Colonic mucosa (tissue), 4 donors: ENCODE data around the gene PLCB1. TPM values are rescaled to one million over a fixed set of nuclear protein-coding genes. Genes with fewer than 3 reads are reported as not detected.

Source experiments
- DNase-seq: peaks from one replicate; pipeline ENCODE4 v3.0.0-alpha.2; 2020
- H3K27ac ChIP-seq: fragments of 200-600 bp; one replicate; pipeline ENCODE4 v1.8.0; 2021
- H3K27me3 ChIP-seq: fragments of 200-600 bp; one replicate; pipeline ENCODE4 v1.8.0; 2021
- H3K36me3 ChIP-seq: fragments of 200-600 bp; one replicate; pipeline ENCODE4 v1.8.0; 2021
- H3K4me1 ChIP-seq: fragments of 200-600 bp; one replicate; pipeline ENCODE4 v1.8.0; 2021; ENCODE audit warnings: mild to moderate bottlenecking
- H3K4me3 ChIP-seq: fragments of 200-600 bp; one replicate; pipeline ENCODE4 v1.8.0; 2021
- H3K9ac ChIP-seq, 2 donors: one replicate each; pipeline ENCODE4 v1.7.0; 2013; ENCODE audit warnings: control low read depth in 2 of 2, low read depth in 2 of 2, low read length in 2 of 2
- H3K9me3 ChIP-seq: fragments of 200-600 bp; one replicate; pipeline ENCODE4 v1.8.0; 2021
- intact Hi-C: fragments of 100-400 bp; cut with DNase I; formaldehyde crosslinking; loops from one replicate; pipeline ENCODE4 v1.14.1; 2022
- total RNA-seq, 2 donors: library from RNA; stranded (reverse); fragmentation: NEBNext Ultra II Directional in 1 of 2; extraction: Animal tissue kit (Norgen Biotek cat#: 25700) in 1 of 2; gene quantifications; one replicate each; pipeline ENCODE4 v1.2.1, GENCODE V29; 2021
- TF ChIP-seq, protein P1 (sequence below): fragments of 200-600 bp; IDR thresholded peaks from one replicate; pipeline ENCODE4 v1.8.0; 2022; ENCODE audit warnings: antibody characterized with exemption, mild to moderate bottlenecking
- donor health status: healthy.
- donor health status: DM: no; HTN: no; CAD: no.
- donor health status: DM: no; HTN: no; CAD: no.

PLCB1 gene
- total RNA-seq, 2 donors from 2014 or later = 8.3 to 9.6 TPM

- H3K9ac ChIP-seq = no peak overlapping the region
- no peaks in the 10 kb centered on the region for H3K36me3 ChIP-seq
- no peaks in the 10 kb centered on the region for H3K27me3 ChIP-seq
- no peaks in the 10 kb centered on the region for H3K4me1 ChIP-seq
- TF ChIP-seq, protein P1, sequence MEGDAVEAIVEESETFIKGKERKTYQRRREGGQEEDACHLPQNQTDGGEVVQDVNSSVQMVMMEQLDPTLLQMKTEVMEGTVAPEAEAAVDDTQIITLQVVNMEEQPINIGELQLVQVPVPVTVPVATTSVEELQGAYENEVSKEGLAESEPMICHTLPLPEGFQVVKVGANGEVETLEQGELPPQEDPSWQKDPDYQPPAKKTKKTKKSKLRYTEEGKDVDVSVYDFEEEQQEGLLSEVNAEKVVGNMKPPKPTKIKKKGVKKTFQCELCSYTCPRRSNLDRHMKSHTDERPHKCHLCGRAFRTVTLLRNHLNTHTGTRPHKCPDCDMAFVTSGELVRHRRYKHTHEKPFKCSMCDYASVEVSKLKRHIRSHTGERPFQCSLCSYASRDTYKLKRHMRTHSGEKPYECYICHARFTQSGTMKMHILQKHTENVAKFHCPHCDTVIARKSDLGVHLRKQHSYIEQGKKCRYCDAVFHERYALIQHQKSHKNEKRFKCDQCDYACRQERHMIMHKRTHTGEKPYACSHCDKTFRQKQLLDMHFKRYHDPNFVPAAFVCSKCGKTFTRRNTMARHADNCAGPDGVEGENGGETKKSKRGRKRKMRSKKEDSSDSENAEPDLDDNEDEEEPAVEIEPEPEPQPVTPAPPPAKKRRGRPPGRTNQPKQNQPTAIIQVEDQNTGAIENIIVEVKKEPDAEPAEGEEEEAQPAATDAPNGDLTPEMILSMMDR = no peak
- H3K27ac ChIP-seq = no peak overlapping the region
- DNase-seq = no peak
- intact Hi-C loops = no loop called here
- no peaks in the 10 kb centered on the region for H3K9me3 ChIP-seq
- H3K4me3 ChIP-seq = no peak overlapping the region
These were observed 223.4 kb downstream of the PLCB1 start for GRCh38 chr20:8355453-8355852.

DNA sequence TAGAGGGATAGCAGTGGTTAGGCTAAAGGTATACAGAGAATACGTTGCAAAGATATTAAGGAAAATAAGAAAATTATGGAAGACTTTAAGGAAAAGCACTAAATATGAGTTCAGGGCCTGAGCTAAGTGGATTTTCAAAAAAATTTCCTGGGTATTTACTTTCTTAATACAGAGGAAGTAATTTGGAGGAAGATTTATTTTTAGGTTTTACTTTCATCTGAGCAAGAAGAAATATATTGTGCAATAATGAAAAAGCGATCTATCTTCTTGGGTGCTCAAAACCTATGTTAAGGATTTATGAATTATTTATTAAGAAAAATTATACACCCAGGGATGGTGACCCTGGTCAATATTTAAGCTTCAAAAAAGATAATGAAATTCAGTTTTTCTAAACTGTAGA is 224.7 kb downstream of the PLCB1 start:
- TF ChIP-seq, protein P1 = no peak
- no peaks in the 10 kb centered on the region for H3K27me3 ChIP-seq

DNA sequence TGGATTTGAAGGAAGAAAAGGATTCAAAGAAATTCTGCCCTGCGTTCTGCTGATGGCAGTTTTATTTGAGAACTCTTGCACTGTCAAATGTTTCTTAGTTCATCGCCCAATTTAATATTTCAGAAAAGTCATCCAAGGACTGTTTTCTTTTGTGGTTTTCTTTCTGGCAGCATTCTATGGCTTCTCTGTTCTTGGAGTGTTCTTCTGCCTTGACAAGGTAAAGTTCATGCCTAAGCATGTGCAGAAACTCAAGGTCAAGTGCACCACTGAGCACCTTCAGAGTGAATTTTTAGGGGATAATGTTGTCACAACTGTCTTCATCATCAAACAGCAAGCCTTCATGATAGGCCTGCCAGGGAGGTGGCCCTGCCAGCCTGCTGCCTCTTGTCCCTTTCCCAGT is 225.6 kb downstream of the PLCB1 start:
- Histone ChIP-seq H3K27ac (no peak overlapping the region), H3K27me3 (no peaks in the 10 kb centered on the region), H3K9ac (no peak overlapping the region), H3K9me3 (no peaks in the 10 kb centered on the region), H3K4me1 (no peaks in the 10 kb centered on the region), H3K4me3 (no peak overlapping the region), H3K36me3 (no peaks in the 10 kb centered on the region)
- no peak for DNase-seq
- TF ChIP-seq, protein P1 = no peak
- intact Hi-C loops = no loop called here

More for the DNA sequence above, 224.7 kb downstream of the PLCB1 start:
- Histone ChIP-seq H3K36me3 (no peaks in the 10 kb centered on the region), H3K4me3 (no peak overlapping the region), H3K27ac (no peak overlapping the region), H3K9me3 (no peaks in the 10 kb centered on the region), H3K4me1 (no peaks in the 10 kb centered on the region), H3K9ac (no peak overlapping the region)
- intact Hi-C loops = no loop called here
- no peak for DNase-seq

DNA sequence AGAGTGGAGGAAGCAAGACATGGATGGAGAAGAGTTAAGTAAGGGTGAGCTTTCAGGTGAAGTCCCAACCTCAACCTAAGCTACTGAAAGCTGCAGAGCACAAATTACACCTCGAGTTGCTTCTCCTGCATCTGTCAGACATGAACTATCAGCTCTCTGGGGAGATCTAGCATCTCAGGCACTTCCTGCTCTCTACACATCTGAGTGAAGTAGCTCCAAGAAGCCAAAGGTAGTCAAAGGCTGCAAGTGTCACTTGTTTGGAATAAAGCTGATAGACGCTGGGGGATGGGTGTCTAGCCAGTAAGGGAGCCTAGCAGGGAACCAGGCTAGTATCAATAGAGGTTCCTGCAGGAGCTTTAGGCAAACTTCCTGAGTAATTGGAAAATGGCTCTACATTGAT is 228.0 kb downstream of the PLCB1 start:
- intact Hi-C loops = no loop called here
- no peak for DNase-seq

GRCh38 chr20:8361006-8361652 is 229.1 kb downstream of the PLCB1 start:
- Histone ChIP-seq H3K4me1 (no peaks in the 10 kb centered on the region), H3K27me3 (no peaks in the 10 kb centered on the region), H3K4me3 (no peak overlapping the region), H3K9ac (no peak overlapping the region), H3K9me3 (no peaks in the 10 kb centered on the region), H3K27ac (no peak overlapping the region), H3K36me3 (no peaks in the 10 kb centered on the region)
- DNase-seq = no peak
- intact Hi-C loops = no loop called here
- TF ChIP-seq, protein P1 = no peak

More for the DNA sequence above, 228.0 kb downstream of the PLCB1 start:
- Histone ChIP-seq H3K4me1 (no peaks in the 10 kb centered on the region), H3K36me3 (no peaks in the 10 kb centered on the region), H3K27me3 (no peaks in the 10 kb centered on the region), H3K4me3 (no peak overlapping the region), H3K9me3 (no peaks in the 10 kb centered on the region), H3K27ac (no peak overlapping the region), H3K9ac (no peak overlapping the region)
- TF ChIP-seq, protein P1 = no peak
